Spleen (tissue), 7 donors: ENCODE results near the gene DCAF15.

Source experiments
- CTCF ChIP-seq, 11 experiments: fragments of 200-600 bp in 7 of 11; fragments of 450-650 bp in 4 of 11; sonication (generic) in 4 of 11; IDR thresholded peaks in 8 of 11; conservative IDR thresholded peaks in 3 of 11; 1 replicate in 7 of 11; 2 replicates in 4 of 11; pipeline versions ENCODE4 v1.4.0 to v1.8.0; 2016 to 2021; ENCODE audit warnings: antibody characterized with exemption in 11 of 11, inconsistent platforms in 4 of 11, mild to moderate bottlenecking in 1 of 11
- POLR2A ChIP-seq, 3 donors: fragments of 450-650 bp; IDR thresholded peaks; one replicate each; pipeline ENCODE4 v1.5.1; 2017; ENCODE audit warnings: antibody characterized with exemption in 3 of 3, mild to moderate bottlenecking in 1 of 3
- POLR2AphosphoS5 ChIP-seq, 3 donors: sonication (generic); formaldehyde crosslinking; IDR thresholded peaks; one replicate each; pipeline ENCODE4 v1.5.1; 2017; ENCODE audit warnings: antibody characterized with exemption in 3 of 3
- donor health status: DM: no; HTN: no; CAD: no; lungs with moderate emphysema.
- donor health status: DM: no; HTN: no; CAD: no.
- donor health status: DM: no; HTN: no; CAD: no.

DNA sequence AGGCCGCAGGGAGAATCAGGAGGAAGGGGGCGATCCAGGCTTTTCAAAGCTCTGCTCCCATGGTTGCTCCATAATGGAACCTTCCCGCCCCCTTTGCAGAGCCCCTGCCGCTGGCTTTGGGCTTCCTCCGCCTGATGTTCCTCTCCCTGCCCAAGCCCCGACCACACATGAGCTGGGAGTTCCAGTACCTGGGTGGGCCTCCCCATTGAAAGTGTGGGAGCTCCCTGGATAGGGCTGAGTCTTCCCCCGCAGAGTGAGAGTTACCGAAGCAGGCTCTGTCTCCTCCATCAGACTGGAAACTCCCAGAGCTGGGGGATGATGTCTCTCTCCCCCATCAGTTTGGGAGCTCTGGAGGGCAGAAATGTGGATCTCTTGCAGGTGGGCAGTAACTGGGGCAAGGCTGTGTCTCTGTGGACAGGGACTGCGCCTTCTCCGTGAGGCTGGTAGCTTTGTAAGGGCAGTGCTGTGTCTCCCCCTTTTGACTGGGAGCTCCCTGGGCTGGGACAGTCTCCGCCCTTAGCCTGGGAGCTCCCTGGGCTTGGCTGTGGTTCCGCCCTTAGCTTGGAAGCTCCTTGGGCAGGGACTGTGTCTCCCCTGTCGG is 722 bp downstream of the DCAF15 start:
- TF ChIP-seq CTCF (IDR thresholded peaks at IDR 0.05 in 8 of 11, conservative IDR thresholded peaks at IDR 0.05 in 3 of 11) (no peak), POLR2A (IDR thresholded peaks at IDR 0.05) (no peak), POLR2AphosphoS5 (IDR thresholded peaks at IDR 0.05) (no peak)
